Natural killer cell treated with Interleukin-12 subunit alpha and Interleukin-12 subunit beta and Interleukin-15 and Interleukin-18, amount 100 ng/mL, for 72 hours (primary cell): ENCODE data around the gene MAP4. TPM values are rescaled to one million over a fixed set of nuclear protein-coding genes. Genes with fewer than 3 reads are reported as not detected.

Source experiments
- ATAC-seq, 2 donors: fragments of 150-1000 bp; cut with Tn5 transposase in 1 of 2; sonication (Bioruptor Pico), chemical (Tn5 transposase) in 1 of 2; 2 replicates each; pipeline ENCODE4 v1.10.0; 2021
- DNase-seq: peaks from one replicate; pipeline ENCODE4 v3.0.0; 2022; ENCODE audit warnings: low spot score
- H3K27ac Mint-ChIP-seq, 2 donors: 1 replicate in 1 of 2; 2 replicates in 1 of 2; pipeline ENCODE4 v1.8.0; 2022; ENCODE audit warnings: mixed read lengths in 2 of 2, mild to moderate bottlenecking in 1 of 2, moderate library complexity in 1 of 2
- H3K27me3 Mint-ChIP-seq, 2 donors: 1 replicate in 1 of 2; 2 replicates in 1 of 2; pipeline ENCODE4 v1.8.0; 2022; ENCODE audit warnings: mixed read lengths in 2 of 2
- H3K36me3 Mint-ChIP-seq: one replicate; pipeline ENCODE4 v1.8.0; 2022; ENCODE audit warnings: mixed read lengths
- H3K4me1 Mint-ChIP-seq, 2 donors: 1 replicate in 1 of 2; 2 replicates in 1 of 2; pipeline ENCODE4 v1.8.0; 2022; ENCODE audit warnings: low read depth in 2 of 2, mixed read lengths in 2 of 2, mild to moderate bottlenecking in 1 of 2
- H3K4me3 Mint-ChIP-seq: one replicate; pipeline ENCODE4 v1.8.0; 2022; ENCODE audit warnings: mixed read lengths
- H3K9me3 Mint-ChIP-seq: 2 replicates; pipeline ENCODE4 v1.8.0; 2022; ENCODE audit warnings: mixed read lengths
- total RNA-seq, 2 donors: library from RNA; stranded (reverse); gene quantifications; one replicate each; pipeline ENCODE4 v1.2.3, GENCODE V29; 2022

MAP4 gene
- total RNA-seq, 2 donors from 2014 or later = 129 to 151 TPM

- H3K4me3 Mint-ChIP-seq = no peak overlapping the region
- no peak for DNase-seq
- no peak for ATAC-seq
- no peaks in the 10 kb centered on the region for H3K9me3 Mint-ChIP-seq
- no peaks in the 10 kb centered on the region for H3K4me1 Mint-ChIP-seq
- H3K36me3 Mint-ChIP-seq = peaks cover 10% of the 10 kb centered on the region
- no peaks in the 10 kb centered on the region for H3K27me3 Mint-ChIP-seq
- H3K27ac Mint-ChIP-seq = no peak overlapping the region
Observed at GRCh38 chr3:47870702-47871260, 145.4 kb downstream of the MAP4 start.

- H3K4me3 Mint-ChIP-seq = no peak overlapping the region
- no peaks in the 10 kb centered on the region for H3K4me1 Mint-ChIP-seq
- H3K27ac Mint-ChIP-seq = no peak overlapping the region
- DNase-seq (no peak), ATAC-seq (no peak)
- peaks cover 15% of the 10 kb centered on the region for H3K36me3 Mint-ChIP-seq
- H3K27me3 Mint-ChIP-seq = no peaks in the 10 kb centered on the region
- no peaks in the 10 kb centered on the region for H3K9me3 Mint-ChIP-seq
Observed at GRCh38 chr3:47870156-47870555, 146.1 kb downstream of the MAP4 start.

GRCh38 chr3:47868306-47868705 lies 147.9 kb downstream of the MAP4 start:
- H3K27ac Mint-ChIP-seq = no peak overlapping the region
- ATAC-seq (no peak), DNase-seq (no peak)
- H3K4me1 Mint-ChIP-seq = no peaks in the 10 kb centered on the region
- no peaks in the 10 kb centered on the region for H3K27me3 Mint-ChIP-seq
- no peaks in the 10 kb centered on the region for H3K9me3 Mint-ChIP-seq
- H3K4me3 Mint-ChIP-seq = no peak overlapping the region
- peaks cover 12% of the 10 kb centered on the region for H3K36me3 Mint-ChIP-seq

- peaks cover 12% of the 10 kb centered on the region for H3K36me3 Mint-ChIP-seq
- H3K9me3 Mint-ChIP-seq = no peaks in the 10 kb centered on the region
- H3K27me3 Mint-ChIP-seq = no peaks in the 10 kb centered on the region
- H3K4me1 Mint-ChIP-seq = no peaks in the 10 kb centered on the region
- no peak for DNase-seq
- no peak overlapping the region for H3K4me3 Mint-ChIP-seq
- no peak for ATAC-seq
- H3K27ac Mint-ChIP-seq = no peak overlapping the region
Observed at GRCh38 chr3:47867451-47868044, 148.7 kb downstream of the MAP4 start.

- ATAC-seq (no peak), DNase-seq (no peak)
- Mint-ChIP-seq H3K4me3 (no peak overlapping the region), H3K36me3 (peaks cover 12% of the 10 kb centered on the region), H3K9me3 (no peaks in the 10 kb centered on the region), H3K27me3 (no peaks in the 10 kb centered on the region), H3K27ac (peak overlapping the region in 1 of 2 donors; percentile 16), H3K4me1 (no peaks in the 10 kb centered on the region)
Observed at GRCh38 chr3:47865192-47865591, 151.0 kb downstream of the MAP4 start.

DNA sequence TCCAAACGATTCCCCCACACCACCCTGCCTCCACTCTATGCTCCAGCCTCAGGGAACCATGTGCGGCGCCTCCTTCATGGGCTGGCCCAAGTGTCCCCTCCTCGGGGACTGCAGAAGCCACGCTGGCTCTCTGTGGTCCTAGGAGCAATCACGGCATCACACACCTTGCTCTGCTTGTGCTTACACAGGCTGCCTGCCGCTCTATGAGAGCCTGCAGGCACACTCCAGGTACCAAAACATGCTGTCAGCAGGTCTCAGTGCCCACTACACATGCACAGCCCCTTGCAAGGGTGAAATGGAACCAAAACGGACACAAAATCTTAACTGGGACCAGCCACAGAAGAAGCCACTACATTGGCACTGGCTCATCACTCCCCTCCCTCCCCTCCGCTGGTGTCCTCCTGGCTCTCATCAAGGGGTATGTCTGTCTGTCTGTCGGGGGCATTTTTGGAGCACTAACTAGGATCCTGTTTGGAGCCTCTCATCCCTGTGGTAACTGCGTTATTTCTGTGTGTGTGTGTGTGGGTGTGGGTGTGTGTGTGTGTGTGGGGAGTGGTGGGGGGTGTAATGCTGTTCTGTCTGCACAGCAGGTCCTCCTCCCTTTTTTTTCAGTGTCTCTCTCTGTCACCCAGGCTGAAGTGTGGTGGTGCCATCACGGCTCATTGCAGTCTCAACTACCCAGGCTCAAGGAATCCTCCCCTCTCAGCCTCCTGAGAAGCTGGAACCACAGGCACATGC lies 152.7 kb downstream of the MAP4 start:
- DNase-seq (no peak), ATAC-seq (no peak)
- H3K4me1 Mint-ChIP-seq = no peaks in the 10 kb centered on the region
- no peak overlapping the region for H3K27ac Mint-ChIP-seq
- no peaks in the 10 kb centered on the region for H3K9me3 Mint-ChIP-seq
- H3K36me3 Mint-ChIP-seq = peaks cover 12% of the 10 kb centered on the region
- no peak overlapping the region for H3K4me3 Mint-ChIP-seq
- H3K27me3 Mint-ChIP-seq = no peaks in the 10 kb centered on the region

DNA sequence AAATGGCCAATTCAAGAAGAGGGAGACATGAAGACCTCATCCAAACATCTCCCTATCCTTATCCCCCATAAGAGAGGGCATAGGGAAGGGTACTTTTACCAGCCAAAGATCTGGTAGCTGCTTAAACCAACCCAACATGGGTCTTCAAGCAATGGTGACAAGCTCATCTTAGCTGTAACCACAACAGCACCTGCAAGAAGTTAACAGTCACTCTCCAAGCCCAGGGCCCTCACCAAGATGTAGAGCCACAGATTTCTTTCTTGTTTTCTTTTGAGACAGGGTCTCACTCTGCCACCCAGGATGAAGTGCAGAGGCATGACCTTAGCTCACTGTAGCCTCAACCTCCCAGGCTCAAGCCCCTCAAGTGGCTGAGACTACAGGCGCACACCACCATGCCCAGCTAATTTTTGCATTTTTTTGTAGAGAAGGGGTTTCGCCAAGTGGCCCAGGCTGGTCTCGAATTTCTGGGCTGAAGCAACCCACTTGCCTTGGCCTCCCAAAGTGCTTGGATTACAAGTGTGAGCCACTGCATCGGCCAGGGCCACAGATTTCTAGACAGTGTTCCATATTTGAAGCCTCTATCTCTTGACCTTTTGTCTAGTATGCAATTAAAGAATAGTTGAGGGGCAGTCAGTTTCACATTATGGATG lies 156.1 kb downstream of the MAP4 start:
- ATAC-seq = no peak
- no peaks in the 10 kb centered on the region for H3K4me1 Mint-ChIP-seq
- no peaks in the 10 kb centered on the region for H3K9me3 Mint-ChIP-seq
- H3K27me3 Mint-ChIP-seq = no peaks in the 10 kb centered on the region
- H3K4me3 Mint-ChIP-seq = no peak overlapping the region
- peak; percentile 31 for DNase-seq
- no peak overlapping the region for H3K27ac Mint-ChIP-seq
- H3K36me3 Mint-ChIP-seq = peaks cover 1% of the 10 kb centered on the region

DNA sequence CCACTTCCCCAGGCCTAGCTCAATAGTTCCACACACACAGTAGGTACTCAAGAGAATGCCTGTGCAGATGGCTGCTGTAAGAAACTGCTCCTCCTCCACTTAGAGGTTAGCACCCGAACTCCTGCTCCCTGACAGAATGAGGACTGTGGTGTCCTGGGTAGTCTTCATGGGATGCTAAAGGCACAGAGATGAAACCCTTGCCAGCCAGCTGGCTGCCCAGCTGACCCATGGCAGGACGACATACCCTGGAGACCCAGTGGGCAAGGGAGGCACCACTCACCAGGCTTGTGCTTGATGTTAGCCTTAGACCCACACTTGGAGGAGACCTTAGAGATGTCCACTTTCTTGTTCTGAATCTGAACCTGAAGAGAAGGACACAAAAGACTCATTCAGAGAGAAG lies 159.1 kb downstream of the MAP4 start:
- Mint-ChIP-seq H3K27me3 (no peaks in the 10 kb centered on the region), H3K27ac (no peak overlapping the region), H3K36me3 (no peaks in the 10 kb centered on the region), H3K4me1 (no peaks in the 10 kb centered on the region), H3K9me3 (no peaks in the 10 kb centered on the region), H3K4me3 (no peak overlapping the region)
- no peak for ATAC-seq
- DNase-seq = peak; percentile 1

GRCh38 chr3:47856669-47857068 lies 159.5 kb downstream of the MAP4 start:
- Mint-ChIP-seq H3K9me3 (no peaks in the 10 kb centered on the region), H3K27me3 (no peaks in the 10 kb centered on the region), H3K27ac (no peak overlapping the region), H3K36me3 (no peaks in the 10 kb centered on the region), H3K4me3 (no peak overlapping the region), H3K4me1 (no peaks in the 10 kb centered on the region)
- DNase-seq (peak; percentile 54), ATAC-seq (no peak)

DNA sequence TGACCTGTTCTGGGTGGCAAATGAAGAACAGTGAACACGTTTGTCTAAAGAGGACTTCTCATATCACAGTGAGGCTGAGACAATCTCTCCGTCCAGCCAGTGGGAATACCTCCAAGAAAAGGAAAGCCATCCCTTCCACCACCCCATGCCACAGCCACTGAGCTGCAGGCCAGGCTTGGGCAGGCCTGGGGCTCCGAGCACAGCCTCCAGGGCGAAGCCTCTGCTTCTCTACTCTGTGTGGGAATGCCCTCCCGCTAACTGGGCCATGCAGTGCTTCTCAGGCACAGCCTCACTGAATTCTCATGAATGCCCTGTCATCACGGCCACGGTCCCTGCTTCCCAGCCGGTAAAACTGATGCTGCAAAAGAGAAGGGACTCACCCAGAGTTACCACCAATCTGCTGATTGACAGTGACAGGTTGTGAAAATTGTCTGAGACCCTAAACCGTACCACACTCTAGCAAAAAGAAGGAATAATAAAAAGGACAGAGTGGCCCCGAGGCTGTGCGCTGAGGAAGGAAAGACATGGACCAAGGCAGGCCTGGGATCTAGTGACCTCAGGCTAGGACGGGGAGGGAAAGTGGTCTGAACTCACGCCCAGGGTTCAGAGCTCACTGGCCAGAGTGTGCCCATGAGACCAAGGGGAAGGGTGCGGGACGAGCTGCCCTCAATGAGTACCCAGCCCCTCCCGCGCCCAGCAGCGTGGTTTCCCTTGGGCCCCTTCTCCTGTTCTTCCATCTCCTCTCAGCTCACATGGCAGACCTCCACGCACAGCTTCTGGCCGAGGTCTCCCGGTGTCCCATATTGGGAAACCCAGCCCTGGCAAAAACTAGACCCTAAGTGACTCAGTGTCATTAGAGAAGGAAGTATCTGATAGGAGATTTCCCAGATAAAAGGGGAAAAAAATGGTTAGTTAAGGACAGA lies 160.5 kb downstream of the MAP4 start:
- no peak overlapping the region for H3K4me3 Mint-ChIP-seq
- peak; percentile 56 for DNase-seq
- H3K36me3 Mint-ChIP-seq = no peaks in the 10 kb centered on the region
- no peaks in the 10 kb centered on the region for H3K27me3 Mint-ChIP-seq
- no peaks in the 10 kb centered on the region for H3K4me1 Mint-ChIP-seq
- H3K9me3 Mint-ChIP-seq = no peaks in the 10 kb centered on the region
- H3K27ac Mint-ChIP-seq = peak overlapping the region in 1 of 2 donors; percentile 20
- no peak for ATAC-seq

GRCh38 chr3:47854720-47855455 lies 161.3 kb downstream of the MAP4 start:
- no peaks in the 10 kb centered on the region for H3K36me3 Mint-ChIP-seq
- no peak for ATAC-seq

GRCh38 chr3:47854267-47854666 lies 161.9 kb downstream of the MAP4 start:
- H3K4me1 Mint-ChIP-seq = no peaks in the 10 kb centered on the region
- H3K9me3 Mint-ChIP-seq = no peaks in the 10 kb centered on the region
- H3K27ac Mint-ChIP-seq = peak overlapping the region in 1 of 2 donors; percentile 15
- peak; percentile 29 for DNase-seq
- no peaks in the 10 kb centered on the region for H3K36me3 Mint-ChIP-seq
- ATAC-seq = no peak
- H3K27me3 Mint-ChIP-seq = no peaks in the 10 kb centered on the region
- H3K4me3 Mint-ChIP-seq = no peak overlapping the region

More at GRCh38 chr3:47854720-47855455, 161.3 kb downstream of the MAP4 start:
- H3K27ac Mint-ChIP-seq = no peak overlapping the region
- no peaks in the 10 kb centered on the region for H3K9me3 Mint-ChIP-seq
- H3K4me1 Mint-ChIP-seq = no peaks in the 10 kb centered on the region
- DNase-seq = peak; percentile 13
- no peak overlapping the region for H3K4me3 Mint-ChIP-seq
- H3K27me3 Mint-ChIP-seq = no peaks in the 10 kb centered on the region
